ENCODE measurements around the gene CCDC102B.

CCDC102B gene

GRCh38 chr18:68822926-68823325 is 25.0 kb downstream of the CCDC102B start:
- no peak overlapping the region for H3K27ac ChIP-seq
- no peak overlapping the region for H3K4me3 ChIP-seq

DNA sequence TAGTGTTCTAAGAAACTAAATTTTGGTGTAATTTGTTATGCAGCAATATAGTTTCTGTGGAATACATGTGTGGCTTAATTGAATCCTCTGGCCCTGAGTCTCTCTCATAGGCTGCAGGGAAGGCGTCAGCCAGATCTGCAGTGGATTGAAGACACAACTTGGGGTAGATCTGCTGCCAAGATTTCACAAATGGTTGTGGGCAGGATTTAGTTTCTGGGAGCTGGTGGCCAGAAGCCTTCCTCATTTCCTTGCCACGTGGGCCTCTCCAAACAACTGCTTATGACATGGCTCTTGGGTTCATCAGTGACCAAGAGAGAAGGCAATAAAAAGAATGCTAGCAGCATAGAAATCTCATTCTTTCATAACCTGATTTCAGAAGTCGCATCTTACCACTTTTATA is 28.2 kb downstream of the CCDC102B start:
- Histone ChIP-seq H3K27ac (no peak overlapping the region), H3K4me3 (no peak overlapping the region)

DNA sequence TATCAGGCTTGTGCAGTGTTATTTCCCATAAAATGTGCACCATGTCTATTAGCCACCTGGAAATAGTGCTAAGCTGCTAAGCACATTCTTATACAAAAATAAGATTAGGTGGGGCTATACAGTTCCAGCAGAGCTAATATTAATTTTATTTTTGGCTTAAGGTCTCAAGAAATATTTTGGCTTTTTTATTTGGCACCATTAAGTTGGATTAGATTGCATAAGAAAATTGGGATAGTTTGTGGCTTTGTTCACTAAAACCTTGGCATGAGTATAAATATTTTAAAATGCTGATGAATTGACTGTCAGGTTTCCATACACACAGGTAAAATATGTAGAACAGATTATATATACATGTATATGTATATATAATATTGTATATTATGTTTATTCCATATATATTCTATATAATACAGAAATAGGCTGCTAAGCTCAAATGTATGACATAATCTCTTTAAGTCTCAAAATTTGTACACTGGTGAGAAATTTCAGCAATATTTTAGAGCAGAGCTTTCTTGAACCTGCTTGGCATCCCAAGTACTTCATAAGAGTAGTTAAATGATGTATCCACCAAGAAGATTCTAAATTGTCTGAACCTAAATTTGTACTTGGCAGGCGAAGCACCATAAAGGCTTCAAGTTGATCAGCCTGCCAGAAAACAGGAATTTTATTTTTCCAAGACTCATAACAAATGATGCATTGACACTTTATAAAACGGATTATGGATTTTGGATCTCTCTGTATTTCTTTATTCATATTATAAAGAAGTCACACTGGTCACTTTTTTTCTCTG is 32.6 kb downstream of the CCDC102B start:
- no peak overlapping the region for H3K27ac ChIP-seq
- no peak overlapping the region for H3K4me3 ChIP-seq

DNA sequence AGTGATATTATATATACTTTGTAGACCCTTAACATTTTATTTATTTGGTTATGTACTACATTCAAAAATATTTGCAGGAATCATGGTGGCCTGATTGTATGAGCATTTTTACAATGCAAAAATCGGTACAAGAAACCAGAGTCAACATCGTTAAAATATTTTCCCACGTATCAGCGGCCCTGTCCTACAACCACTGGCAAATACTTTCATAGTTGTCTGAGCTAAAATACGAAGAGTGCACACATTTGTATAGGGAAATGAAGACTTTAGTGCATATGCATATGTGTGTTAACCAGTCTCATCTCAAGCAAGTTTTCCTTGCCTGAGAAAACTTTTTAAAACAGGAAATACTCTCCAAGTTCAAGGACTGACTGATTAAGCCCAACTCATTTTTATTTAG is 35.9 kb downstream of the CCDC102B start:
- H3K27ac ChIP-seq, result peak overlapping the region in 1 of 21 experiments; percentile 6
- no peak overlapping the region for H3K4me3 ChIP-seq

DNA sequence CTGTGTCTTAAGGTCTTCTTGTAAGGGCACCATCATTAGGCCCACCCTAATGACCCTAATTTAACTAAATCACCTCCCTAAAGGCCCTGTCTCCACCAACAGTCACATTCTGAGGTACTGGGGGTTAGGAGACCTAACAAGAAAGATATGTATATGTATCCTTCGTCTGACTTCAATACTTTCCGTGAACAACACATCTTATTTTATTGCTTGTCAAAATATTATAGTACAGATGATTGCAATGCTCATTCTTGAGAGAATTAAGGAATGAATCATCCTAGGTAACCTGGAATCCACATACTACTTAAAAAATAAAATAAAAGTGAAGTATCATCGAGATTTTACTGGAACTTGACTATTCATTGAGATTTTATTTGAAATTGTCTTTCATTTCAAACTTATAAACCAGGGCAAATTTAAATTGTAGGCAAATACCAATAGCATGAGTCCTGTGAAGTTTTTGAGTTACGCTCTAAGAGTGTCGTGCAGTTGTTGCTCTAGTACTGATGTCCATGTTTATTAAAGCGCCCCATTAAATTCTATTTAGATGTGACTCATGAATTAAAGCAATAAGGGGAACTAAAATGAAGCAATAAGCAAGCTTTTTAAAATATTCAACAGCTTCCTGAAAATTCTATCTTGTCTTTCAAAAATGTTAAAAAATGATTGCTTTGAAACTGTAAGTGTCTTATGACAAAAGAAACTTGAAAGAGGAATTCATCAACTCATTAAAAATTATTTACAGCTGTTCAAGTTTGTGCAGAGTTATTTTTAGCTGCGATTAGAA is 40.0 kb downstream of the CCDC102B start:
- Histone ChIP-seq H3K27ac (peak overlapping the region in 8 of 21 experiments; percentile 11 to 81 (median 56)), H3K4me3 (no peak overlapping the region)

- peak overlapping the region in 2 of 21 experiments; percentile 5 to 42 for H3K27ac ChIP-seq
These were observed 41.8 kb downstream of the CCDC102B start for GRCh38 chr18:68839701-68840100.

GRCh38 chr18:68840554-68841263 is 42.8 kb downstream of the CCDC102B start:
- no peak overlapping the region for H3K4me3 ChIP-seq
- peak overlapping the region in 4 of 21 experiments; percentile 22 to 57 (median 44) for H3K27ac ChIP-seq

More at GRCh38 chr18:68839701-68840100, 41.8 kb downstream of the CCDC102B start:
- no peak overlapping the region for H3K4me3 ChIP-seq

DNA sequence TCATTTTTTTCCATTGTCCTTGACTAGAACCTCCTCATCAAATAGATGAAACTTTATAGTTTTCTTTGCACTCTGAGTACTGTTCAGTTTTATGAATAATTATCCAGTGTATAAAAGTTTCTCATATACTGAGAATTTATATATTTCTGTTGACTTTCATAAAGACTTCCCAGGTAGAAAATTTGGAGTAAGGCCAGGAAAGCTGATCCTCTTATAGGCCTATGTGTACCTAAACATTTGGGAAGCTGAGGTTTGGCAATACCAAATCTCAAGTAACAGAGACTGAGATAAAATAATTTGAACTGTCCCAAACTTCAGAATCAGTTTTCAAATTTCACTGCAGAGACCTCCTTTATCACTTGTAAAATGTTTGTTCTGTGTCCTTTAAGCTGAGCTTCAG is 43.4 kb downstream of the CCDC102B start:
- Histone ChIP-seq H3K27ac (peak overlapping the region in 7 of 21 experiments; percentile 6 to 57 (median 40)), H3K4me3 (no peak overlapping the region)

DNA sequence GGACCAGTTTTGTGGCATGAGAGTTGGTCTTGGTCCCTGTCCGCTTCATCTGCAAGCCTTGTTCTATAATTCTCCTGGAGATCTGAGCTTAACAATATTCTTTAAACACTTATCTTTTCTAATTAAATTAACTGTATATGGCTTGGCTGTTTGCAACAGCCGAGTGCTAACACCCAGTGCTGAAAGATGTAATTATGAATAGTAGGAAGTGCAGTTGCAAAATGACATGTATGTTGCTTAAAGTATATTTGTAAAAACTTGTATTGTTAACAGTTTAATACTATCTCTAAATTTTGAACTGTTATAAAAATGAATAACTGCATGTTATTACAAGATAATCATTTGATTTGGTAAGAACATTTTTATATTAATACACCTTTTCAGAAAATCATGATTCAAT is 45.1 kb downstream of the CCDC102B start:
- Histone ChIP-seq H3K4me3 (no peak overlapping the region), H3K27ac (no peak overlapping the region)

GRCh38 chr18:68843473-68844089 is 45.7 kb downstream of the CCDC102B start:
- Histone ChIP-seq H3K4me3 (no peak overlapping the region), H3K27ac (no peak overlapping the region)

- no peak overlapping the region for H3K27ac ChIP-seq
- no peak overlapping the region for H3K4me3 ChIP-seq
These were observed 49.4 kb downstream of the CCDC102B start for GRCh38 chr18:68847219-68847837.

DNA sequence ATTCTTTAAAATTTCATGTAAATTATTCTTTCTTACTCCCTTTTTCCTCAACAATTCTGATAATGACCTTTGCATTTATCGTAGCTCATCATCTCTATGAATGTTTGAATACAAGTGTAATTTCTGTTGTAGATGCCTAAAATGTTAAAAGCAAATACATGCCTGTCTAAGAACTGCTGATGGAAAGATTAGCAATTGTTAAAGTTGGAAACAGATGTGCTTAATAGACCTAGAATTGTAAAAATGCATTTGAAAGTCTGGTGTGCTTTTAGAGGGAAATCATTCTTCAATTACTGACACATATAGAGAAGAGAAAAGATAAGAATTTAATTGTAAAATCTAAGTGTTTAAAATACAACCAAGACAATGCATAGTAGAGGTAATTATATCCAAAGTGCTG is 50.4 kb downstream of the CCDC102B start:
- no peak overlapping the region for H3K27ac ChIP-seq
- H3K4me3 ChIP-seq, result no peak overlapping the region

GRCh38 chr18:68854786-68855391 is 57.0 kb downstream of the CCDC102B start:
- no peak overlapping the region for H3K4me3 ChIP-seq
- no peak overlapping the region for H3K27ac ChIP-seq

- Histone ChIP-seq H3K4me3 (no peak overlapping the region), H3K27ac (no peak overlapping the region)
These were observed 57.6 kb downstream of the CCDC102B start for GRCh38 chr18:68855491-68855890.

DNA sequence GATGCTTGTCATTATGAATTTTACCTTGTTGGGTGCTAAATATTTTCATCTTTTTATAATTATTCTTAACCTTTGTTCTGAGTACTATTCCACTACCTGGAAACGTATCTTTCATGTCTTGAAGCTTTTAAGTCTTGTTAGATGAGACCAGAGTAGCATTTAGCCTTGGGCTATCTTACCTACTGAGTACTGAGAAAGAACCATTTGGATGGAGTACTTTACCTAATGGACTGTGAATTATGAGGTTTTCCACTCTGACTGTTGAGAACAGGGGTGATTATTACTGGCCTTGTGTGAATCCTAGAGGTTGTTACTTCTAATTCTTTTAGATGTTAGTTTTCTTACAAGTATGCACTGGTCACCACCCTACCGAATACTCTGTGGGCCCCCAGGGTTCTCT is 63.5 kb downstream of the CCDC102B start:
- Histone ChIP-seq H3K4me3 (no peak overlapping the region), H3K27ac (no peak overlapping the region)

DNA sequence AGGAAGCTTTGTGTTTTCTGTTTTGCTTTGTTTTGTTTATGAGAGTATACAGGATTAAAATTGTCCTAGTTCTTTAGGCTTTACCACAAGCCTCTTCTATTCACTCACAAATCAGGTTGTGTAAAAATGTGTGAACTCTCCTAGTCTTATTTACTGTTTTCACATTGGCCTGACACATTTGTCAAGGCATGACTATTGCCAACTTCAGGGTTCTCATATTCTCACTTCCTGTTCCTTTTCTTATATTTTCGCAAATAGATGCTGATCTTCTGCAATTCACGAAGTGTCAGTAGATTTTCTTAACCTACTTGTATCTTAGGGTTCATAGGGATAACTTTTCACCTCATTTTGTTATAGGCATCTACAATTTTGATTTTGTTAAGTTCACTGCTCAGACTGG is 67.1 kb downstream of the CCDC102B start:
- no peak overlapping the region for H3K27ac ChIP-seq
- no peak overlapping the region for H3K4me3 ChIP-seq

DNA sequence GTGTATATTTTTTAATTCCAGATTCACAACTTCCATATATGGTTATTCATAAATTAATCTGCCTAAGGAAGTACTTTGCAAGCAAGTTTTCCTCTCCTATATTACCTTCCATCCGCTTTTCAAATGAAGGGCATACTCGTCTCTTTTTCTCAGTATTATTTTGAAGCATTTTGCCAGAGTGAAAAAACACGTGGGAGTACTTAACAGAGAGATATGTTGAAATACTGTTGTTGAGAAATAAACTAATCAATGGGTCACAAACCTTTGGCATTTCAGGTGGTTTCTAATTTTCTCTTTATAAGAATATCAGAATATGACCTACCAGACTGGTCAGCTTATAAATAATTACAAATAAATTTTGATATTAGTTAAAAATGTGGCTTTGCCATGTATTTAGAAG is 67.6 kb downstream of the CCDC102B start:
- no peak overlapping the region for H3K4me3 ChIP-seq
- H3K27ac ChIP-seq, result no peak overlapping the region

DNA sequence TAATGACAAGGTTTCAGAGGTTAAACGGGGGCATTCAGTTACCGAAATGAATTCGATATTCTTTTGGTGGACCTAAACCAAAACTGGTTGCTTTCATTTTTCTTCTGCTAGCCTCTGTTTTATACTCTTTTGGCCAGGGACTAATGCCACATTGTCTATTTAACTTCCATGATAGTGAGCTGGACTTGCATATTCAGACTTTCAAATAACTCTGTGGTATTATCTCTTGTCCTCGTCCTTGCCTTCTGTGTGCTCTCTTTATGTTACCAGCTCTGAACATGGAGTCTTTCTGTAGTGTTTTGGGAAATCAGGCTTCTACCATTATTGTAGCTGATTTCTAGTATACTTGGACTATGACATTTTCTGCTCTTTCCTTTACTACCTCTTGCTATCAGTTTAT is 75.1 kb downstream of the CCDC102B start:
- Histone ChIP-seq H3K4me3 (no peak overlapping the region), H3K27ac (no peak overlapping the region)

GRCh38 chr18:68874361-68874760 is 76.5 kb downstream of the CCDC102B start:
- H3K27ac ChIP-seq, result no peak overlapping the region
- no peak overlapping the region for H3K4me3 ChIP-seq
